Mesenchymal stem cell (in vitro differentiated cells and primary cell): Measurements from ENCODE around the gene CSNK2A1.
"Not testable (repeated sequence)": the region's sequence is repeated elsewhere in the genome, so short reads cannot be mapped to it uniquely, and the experiment has no call there.

Experiments used
- DNase-seq: peaks from one replicate; pipeline ENCODE4 v3.0.0-alpha.2; 2013
- H2AFZ ChIP-seq: one replicate; pipeline ENCODE4 v1.6.1; 2013; ENCODE audit warnings: low read depth, mild to moderate bottlenecking, control low read depth, inconsistent platforms, low read length, moderate library complexity
- H2AK5ac ChIP-seq: 2 replicates; pipeline ENCODE4 v1.6.1; 2013; ENCODE audit warnings: low read length, moderate library complexity, mild to moderate bottlenecking, inconsistent platforms; ENCODE audit not compliant: severe bottlenecking
- H2BK120ac ChIP-seq: one replicate; pipeline ENCODE4 v1.6.1; 2013; ENCODE audit warnings: low read depth, mild to moderate bottlenecking, inconsistent platforms, low read length, moderate library complexity
- H2BK12ac ChIP-seq, 2 experiments: one replicate each; pipeline ENCODE4 v1.6.1; 2013; ENCODE audit warnings: inconsistent platforms in 2 of 2, low read length in 2 of 2, mild to moderate bottlenecking in 2 of 2, moderate library complexity in 2 of 2, control low read depth in 1 of 2
- H2BK15ac ChIP-seq: one replicate; pipeline ENCODE4 v1.6.1; 2013; ENCODE audit warnings: mild to moderate bottlenecking, low read depth, inconsistent platforms; ENCODE audit not compliant: poor library complexity, severe bottlenecking
- H2BK5ac ChIP-seq: 2 replicates; pipeline ENCODE4 v1.6.1; 2013; ENCODE audit warnings: low read depth, mild to moderate bottlenecking, low read length, control low read depth, inconsistent platforms; ENCODE audit not compliant: poor library complexity, severe bottlenecking
- H3K14ac ChIP-seq, 2 experiments: one replicate each; pipeline ENCODE4 v1.6.1; 2013; ENCODE audit warnings: inconsistent platforms in 2 of 2, low read length in 2 of 2, control low read depth in 1 of 2, mild to moderate bottlenecking in 1 of 2, moderate library complexity in 1 of 2
- H3K18ac ChIP-seq, 2 experiments: one replicate each; pipeline ENCODE4 v1.6.1; 2013; ENCODE audit warnings: inconsistent platforms in 2 of 2, low read length in 2 of 2, control low read depth in 1 of 2, low read depth in 1 of 2, mild to moderate bottlenecking in 1 of 2
- H3K23ac ChIP-seq, 2 experiments: one replicate each; pipeline ENCODE4 v1.6.1; 2013; ENCODE audit warnings: inconsistent platforms in 2 of 2, low read length in 2 of 2, mild to moderate bottlenecking in 2 of 2, moderate library complexity in 2 of 2, control low read depth in 1 of 2
- H3K27ac ChIP-seq: 2 replicates; pipeline ENCODE4 v1.5.1; 2013; ENCODE audit warnings: mild to moderate bottlenecking, moderate library complexity, low read length, control low read depth, inconsistent platforms; ENCODE audit not compliant: poor library complexity, severe bottlenecking
- H3K27me3 ChIP-seq, 2 experiments: 2 replicates each; pipeline versions ENCODE4 v1.6.1 to v1.7.0; 2013; ENCODE audit warnings: low read length in 2 of 2, mild to moderate bottlenecking in 2 of 2, moderate library complexity in 2 of 2, control low read depth in 1 of 2, inconsistent platforms in 1 of 2; ENCODE audit not compliant: control insufficient read depth in 1 of 2, insufficient read depth in 1 of 2
- H3K36me3 ChIP-seq, 2 experiments: 2 replicates each; pipeline versions ENCODE4 v1.6.1 to v1.7.0; 2013; ENCODE audit warnings: low read length in 2 of 2, control low read depth in 1 of 2, inconsistent platforms in 1 of 2, low read depth in 1 of 2, mild to moderate bottlenecking in 1 of 2; ENCODE audit not compliant: insufficient read depth in 2 of 2, control insufficient read depth in 1 of 2
- H3K4ac ChIP-seq, 2 experiments: one replicate each; pipeline ENCODE4 v1.6.1; 2013; ENCODE audit warnings: inconsistent platforms in 2 of 2, low read length in 2 of 2, mild to moderate bottlenecking in 2 of 2, moderate library complexity in 2 of 2, control low read depth in 1 of 2, low read depth in 1 of 2
- H3K4me1 ChIP-seq: 2 replicates; pipeline ENCODE4 v1.6.1; 2013; ENCODE audit warnings: low read depth, low read length, control low read depth; ENCODE audit not compliant: control insufficient read depth, insufficient read depth
- H3K4me2 ChIP-seq: 2 replicates; pipeline ENCODE4 v1.6.1; 2013; ENCODE audit warnings: low read length, mild to moderate bottlenecking, inconsistent platforms; ENCODE audit not compliant: poor library complexity, severe bottlenecking
- H3K4me3 ChIP-seq, 2 experiments: 2 replicates each; pipeline versions ENCODE4 v1.5.1 to v1.7.0; 2013; ENCODE audit warnings: low read length in 2 of 2, mild to moderate bottlenecking in 2 of 2, control low read depth in 1 of 2, low read depth in 1 of 2; ENCODE audit not compliant: insufficient read depth in 1 of 2
- H3K79me1 ChIP-seq: replicated peaks from 2 replicates; pipeline ENCODE4 v1.6.1; 2013; ENCODE audit warnings: mild to moderate bottlenecking, control low read depth, low read length, inconsistent platforms; ENCODE audit not compliant: poor library complexity, severe bottlenecking
- H3K9ac ChIP-seq: 2 replicates; pipeline ENCODE4 v1.7.0; 2013; ENCODE audit warnings: mild to moderate bottlenecking, low read length, moderate library complexity
- H3K9me3 ChIP-seq: 2 replicates; pipeline ENCODE4 v1.7.0; 2013; ENCODE audit warnings: mild to moderate bottlenecking, low read length; ENCODE audit not compliant: control insufficient read depth
- H4K8ac ChIP-seq: one replicate; pipeline ENCODE4 v1.6.1; 2013; ENCODE audit warnings: inconsistent platforms, mild to moderate bottlenecking, low read length, moderate library complexity
- H4K91ac ChIP-seq: one replicate; pipeline ENCODE4 v1.6.1; 2013; ENCODE audit warnings: mild to moderate bottlenecking, low read length, inconsistent platforms
- WGBS: methylation state at CpG from one replicate; pipeline ENCODE4 v1.1.7; 2013; ENCODE audit warnings: mixed read lengths; 5-methylcytosine and 5-hydroxymethylcytosine counted together

The CSNK2A1 gene

GRCh38 chr20:479487-479886 lies 64.1 kb downstream of the CSNK2A1 start:
- H2AK5ac ChIP-seq = no peak overlapping the region
- H3K27ac ChIP-seq = no peak overlapping the region
- H3K18ac ChIP-seq = no peak overlapping the region
- DNase-seq = no peak
- no peak overlapping the region for H2BK12ac ChIP-seq
- peaks cover 40 to 47% of the 10 kb centered on the region in 2 experiments for H3K36me3 ChIP-seq
- H3K14ac ChIP-seq = no peak overlapping the region
- H3K4me3 ChIP-seq = no peak overlapping the region
- WGBS = no CpG with 5 or more reads among the region's 2 CpGs
- H2BK120ac ChIP-seq = no peak overlapping the region
- no peaks in the 10 kb centered on the region for H3K27me3 ChIP-seq
- no peaks in the 10 kb centered on the region for H3K9me3 ChIP-seq
- H3K23ac ChIP-seq = no peak overlapping the region
- no peak overlapping the region for H4K8ac ChIP-seq
- H4K91ac ChIP-seq = no peak overlapping the region
- no peak overlapping the region for H3K4ac ChIP-seq
- no peak overlapping the region for H2AFZ ChIP-seq
- H3K9ac ChIP-seq = no peak overlapping the region
- H2BK15ac ChIP-seq = no peak overlapping the region
- H3K79me1 ChIP-seq = peaks cover 30% of the 10 kb centered on the region
- no peak overlapping the region for H2BK5ac ChIP-seq
- no peaks in the 10 kb centered on the region for H3K4me1 ChIP-seq
- H3K4me2 ChIP-seq = no peak overlapping the region

GRCh38 chr20:478949-479429 lies 64.6 kb downstream of the CSNK2A1 start:
- Histone ChIP-seq H2AFZ (no peak overlapping the region), H4K91ac (no peak overlapping the region), H3K79me1 (peaks cover 27% of the 10 kb centered on the region), H4K8ac (no peak overlapping the region), H3K4me1 (no peaks in the 10 kb centered on the region), H3K4ac (no peak overlapping the region), H2AK5ac (no peak overlapping the region), H2BK120ac (no peak overlapping the region), H2BK5ac (no peak overlapping the region), H3K18ac (no peak overlapping the region), H3K9me3 (no peaks in the 10 kb centered on the region), H3K4me3 (no peak overlapping the region), H3K14ac (no peak overlapping the region), H3K27ac (no peak overlapping the region), H3K27me3 (no peaks in the 10 kb centered on the region), H2BK12ac (no peak overlapping the region), H3K36me3 (peaks cover 41 to 42% of the 10 kb centered on the region in 2 experiments), H3K4me2 (no peak overlapping the region), H3K23ac (no peak overlapping the region), H3K9ac (peak overlapping the region; percentile 31), H2BK15ac (no peak overlapping the region)
- 62% methylated on average over 2 of the region's 3 CpGs for WGBS
- peak; percentile 78 for DNase-seq

- Histone ChIP-seq H2AFZ (no peak overlapping the region), H3K27me3 (no peaks in the 10 kb centered on the region), H3K9ac (peak overlapping the region; percentile 31), H3K4ac (no peak overlapping the region), H4K91ac (no peak overlapping the region), H2BK12ac (no peak overlapping the region), H3K4me3 (peak overlapping the region in 1 of 2 experiments; percentile 12), H2BK15ac (no peak overlapping the region), H3K23ac (no peak overlapping the region), H2BK120ac (no peak overlapping the region), H3K14ac (no peak overlapping the region), H3K36me3 (peaks cover 36 to 39% of the 10 kb centered on the region in 2 experiments), H3K18ac (peak overlapping the region in 1 of 2 experiments; percentile 31), H2BK5ac (no peak overlapping the region), H3K4me2 (no peak overlapping the region), H2AK5ac (no peak overlapping the region), H3K79me1 (peaks cover 25% of the 10 kb centered on the region), H3K4me1 (no peaks in the 10 kb centered on the region), H4K8ac (no peak overlapping the region), H3K27ac (no peak overlapping the region), H3K9me3 (no peaks in the 10 kb centered on the region)
- WGBS = 96% methylated on average over 6 of the region's 8 CpGs
- DNase-seq = peak; percentile 69
Measured at GRCh38 chr20:478010-478948, 65.3 kb downstream of the CSNK2A1 start.

- H2BK15ac ChIP-seq, H4K8ac ChIP-seq, H3K23ac ChIP-seq, H2AFZ ChIP-seq, H4K91ac ChIP-seq, H3K9me3 ChIP-seq, H3K18ac ChIP-seq, H2BK5ac ChIP-seq, H3K27me3 ChIP-seq, H2BK12ac ChIP-seq, H2BK120ac ChIP-seq, DNase-seq, H3K4me2 ChIP-seq, H3K4ac ChIP-seq, H3K27ac ChIP-seq, H2AK5ac ChIP-seq, H3K14ac ChIP-seq, H3K4me1 ChIP-seq, H3K4me3 ChIP-seq: not testable (repeated sequence)
- Histone ChIP-seq H3K36me3 (peaks cover 27 to 32% of the 10 kb centered on the region in 2 experiments), H3K79me1 (peaks cover 18% of the 10 kb centered on the region), H3K9ac (peak overlapping the region; percentile 36)
- WGBS = 99% methylated on average over 6 of the region's 6 CpGs
Measured at GRCh38 chr20:476561-477249, 66.9 kb downstream of the CSNK2A1 start.
